Heart left ventricle (tissue), 16 donors: Measurements from ENCODE around the gene B4GALT5. TPM values are rescaled to one million over a fixed set of nuclear protein-coding genes. Genes with fewer than 3 reads are reported as not detected.

Experiments used
- ATAC-seq, 4 donors: fragments of 200-7000 bp; cut with Tn5 transposase; one replicate each; pipeline ENCODE4 v1.9.1; 2020 to 2022; ENCODE audit warnings: moderate library complexity in 4 of 4, mild to moderate bottlenecking in 3 of 4, moderate number of reproducible peaks in 1 of 4
- DNase-seq, 5 donors: peaks; one replicate each; pipeline ENCODE4 v3.0.0-alpha.2; 2020
- H3K27ac ChIP-seq, 12 donors: fragments of 200-600 bp; sonication (generic) in 4 of 12; one replicate each; pipeline versions ENCODE4 v1.5.0 to v1.8.0; 2016 to 2022; ENCODE audit warnings: mild to moderate bottlenecking in 2 of 12
- H3K27me3 ChIP-seq, 9 donors: fragments of 200-600 bp; sonication (generic) in 2 of 9; one replicate each; pipeline versions ENCODE4 v1.5.1 to v1.8.0; 2016 to 2022; ENCODE audit warnings: mild to moderate bottlenecking in 3 of 9
- H3K36me3 ChIP-seq, 9 donors: fragments of 200-600 bp; sonication (generic) in 2 of 9; one replicate each; pipeline versions ENCODE4 v1.5.0 to v1.8.0; 2018 to 2022; ENCODE audit warnings: mild to moderate bottlenecking in 2 of 9
- H3K4me1 ChIP-seq, 12 donors: fragments of 200-600 bp; sonication (generic) in 4 of 12; one replicate each; pipeline versions ENCODE4 v1.5.0 to v1.8.0; 2016 to 2022; ENCODE audit warnings: mild to moderate bottlenecking in 3 of 12
- H3K4me3 ChIP-seq, 12 donors: fragments of 200-600 bp; sonication (generic) in 4 of 12; one replicate each; pipeline versions ENCODE4 v1.5.0 to v1.8.0; 2017 to 2022; ENCODE audit warnings: mild to moderate bottlenecking in 9 of 12, moderate library complexity in 4 of 12
- H3K9me3 ChIP-seq, 12 donors: fragments of 200-600 bp; sonication (generic) in 4 of 12; one replicate each; pipeline versions ENCODE4 v1.5.0 to v1.8.0; 2016 to 2022; ENCODE audit warnings: mild to moderate bottlenecking in 1 of 12
- POLR2A ChIP-seq, 2 donors: fragments of 450-650 bp; IDR thresholded peaks; one replicate each; pipeline ENCODE4 v1.6.1; 2017; ENCODE audit warnings: antibody characterized with exemption in 2 of 2, mild to moderate bottlenecking in 2 of 2, moderate library complexity in 2 of 2
- WGBS, 4 donors: extraction: QIAGEN DNeasy Blood & Tissue Kit in 2 of 4; methylation state at CpG; one replicate each; pipeline versions ENCODE4 v1.1.5 to v1.1.7; 2013 to 2018; 5-methylcytosine and 5-hydroxymethylcytosine counted together
- intact Hi-C, 10 donors: fragments of 100-400 bp; cut with DNase I; formaldehyde crosslinking; loops; one replicate each; pipeline versions ENCODE4 v1.11.1 to v1.14.2; 2022
- polyA plus RNA-seq, 2 donors: library from polyadenylated mRNA; stranded (reverse); fragments of 200-250 nt; gene quantifications; one replicate each; pipeline ENCODE4 v1.2.3, GENCODE V29; 2013
- total RNA-seq, 9 donors: library from RNA; depleted of rRNA in 2 of 9; stranded (reverse); fragments of >200 nt in 2 of 9; fragmentation: NEBNext Ultra II Directional in 3 of 9; extraction: Animal tissue kit (Norgen Biotek cat#: 25700) in 3 of 9; gene quantifications; one replicate each; pipeline versions ENCODE4 v1.1.0 to v1.2.4, GENCODE V29; 2016 to 2023
- TF ChIP-seq, protein P1 (sequence below), 12 donors: fragments of 200-600 bp; sonication (generic) in 4 of 12; IDR thresholded peaks; one replicate each; pipeline versions ENCODE4 v1.5.0 to v1.8.0; 2018 to 2022; ENCODE audit warnings: antibody characterized with exemption in 12 of 12, mild to moderate bottlenecking in 5 of 12
- donor health status: ischemic (EF 13 %, LVEDD 7.1; RV severe dilation, severe dysfunction).
- donor health status: healthy with polysubstance abuse.
- donor health status: DM: no; HTN: yes; CAD: no.
- donor health status: DM: no; HTN: no; CAD: no.
- donor health status: ischemic (EF 25% LVEDD 6.9; RV normal size, moderate dysfunction).
- donor health status: ischemic (EF 25% LVEDD 5.7; RV mildly dilated, moderate dysfunction).
- donor health status: healthy.
- donor health status: DM: yes; HTN: yes; CAD: no.
- donor health status: ischemic (EF 35%, LVEDD 5.7; RV mildly dilated, moderate dysfunction).
- donor health status: nonischemic (EF 11% LVEDD 7.7; RV severe dilation, severe dysfunction).
- donor health status: DM: yes; HTN: yes; CAD: no.
- donor health status: PGD.
- donor health status: ischemic (EF 29% LVEDD 5.4; RV normal size, mild dysfunction).
- donor health status: nonischemic (EF 23%, LVEDD 6.1; RV moderate dilation, normal function).

B4GALT5 gene
- total and polyA plus RNA-seq, 11 donors, result 7.0 to 60.4 (median 29.3) TPM

- no peak overlapping the region for H3K4me3 ChIP-seq
- TF ChIP-seq POLR2A (IDR thresholded peaks at IDR 0.05), result no peak
- TF ChIP-seq, protein P1, sequence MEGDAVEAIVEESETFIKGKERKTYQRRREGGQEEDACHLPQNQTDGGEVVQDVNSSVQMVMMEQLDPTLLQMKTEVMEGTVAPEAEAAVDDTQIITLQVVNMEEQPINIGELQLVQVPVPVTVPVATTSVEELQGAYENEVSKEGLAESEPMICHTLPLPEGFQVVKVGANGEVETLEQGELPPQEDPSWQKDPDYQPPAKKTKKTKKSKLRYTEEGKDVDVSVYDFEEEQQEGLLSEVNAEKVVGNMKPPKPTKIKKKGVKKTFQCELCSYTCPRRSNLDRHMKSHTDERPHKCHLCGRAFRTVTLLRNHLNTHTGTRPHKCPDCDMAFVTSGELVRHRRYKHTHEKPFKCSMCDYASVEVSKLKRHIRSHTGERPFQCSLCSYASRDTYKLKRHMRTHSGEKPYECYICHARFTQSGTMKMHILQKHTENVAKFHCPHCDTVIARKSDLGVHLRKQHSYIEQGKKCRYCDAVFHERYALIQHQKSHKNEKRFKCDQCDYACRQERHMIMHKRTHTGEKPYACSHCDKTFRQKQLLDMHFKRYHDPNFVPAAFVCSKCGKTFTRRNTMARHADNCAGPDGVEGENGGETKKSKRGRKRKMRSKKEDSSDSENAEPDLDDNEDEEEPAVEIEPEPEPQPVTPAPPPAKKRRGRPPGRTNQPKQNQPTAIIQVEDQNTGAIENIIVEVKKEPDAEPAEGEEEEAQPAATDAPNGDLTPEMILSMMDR (IDR thresholded peaks at IDR 0.05), result no peak
- ATAC-seq, result no peak
- peaks cover 0 to 12% (median 0%) of the 10 kb centered on the region in 12 donors for H3K9me3 ChIP-seq
- H3K4me1 ChIP-seq, result peaks cover 0 to 43% (median 4%) of the 10 kb centered on the region in 12 donors
- intact Hi-C loops, result no loop called here
- H3K36me3 ChIP-seq, result peaks cover 0 to 52% (median 36%) of the 10 kb centered on the region in 9 donors
- no peak overlapping the region for H3K27ac ChIP-seq
- H3K27me3 ChIP-seq, result no peaks in the 10 kb centered on the region
- WGBS, 4 donors, result 95 to 97% (median 95%) methylated on average over 5 of the region's 5 CpGs
- DNase-seq, result no peak
Observed at GRCh38 chr20:49633023-49633422, 80.7 kb downstream of the B4GALT5 start.

DNA sequence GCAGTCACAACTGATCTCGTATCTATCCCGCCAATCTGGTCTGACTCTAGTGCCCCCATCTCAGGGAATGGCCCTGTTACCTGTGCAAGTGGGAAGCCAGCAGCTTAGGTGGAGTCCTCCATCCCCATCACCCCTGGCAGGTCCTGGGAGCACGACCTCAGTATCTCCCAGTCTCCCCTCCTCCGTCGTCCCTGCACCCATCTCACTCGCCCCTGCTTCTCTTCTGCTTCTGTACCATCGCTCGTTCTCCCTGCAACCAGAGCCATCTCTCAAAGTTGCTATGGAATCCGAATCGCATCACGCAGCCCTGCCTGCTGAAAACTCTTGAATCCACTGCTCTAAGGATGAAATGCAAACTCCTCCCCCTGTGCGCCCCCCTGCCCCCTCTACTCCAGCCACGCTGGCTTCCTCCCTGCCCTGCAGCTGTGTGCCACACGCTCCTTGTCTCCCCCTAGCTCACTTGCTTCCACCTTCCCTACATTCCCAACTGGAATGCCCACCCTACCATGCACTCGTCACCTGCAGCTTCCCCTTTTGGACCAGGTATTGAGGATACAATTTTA is 81.7 kb downstream of the B4GALT5 start:
- H3K27ac ChIP-seq, result no peak overlapping the region
- H3K36me3 ChIP-seq, result peaks cover 0 to 42% (median 30%) of the 10 kb centered on the region in 9 donors
- no peaks in the 10 kb centered on the region for H3K27me3 ChIP-seq
- TF ChIP-seq, protein P1 (IDR thresholded peaks at IDR 0.05), result no peak
- no peak for TF ChIP-seq POLR2A (IDR thresholded peaks at IDR 0.05)
- 89 to 93% (median 92%) methylated on average over 15 of the region's 15 CpGs for WGBS, 4 donors
- ATAC-seq (no peak), DNase-seq (no peak)
- intact Hi-C loops, result no loop called here
- H3K4me3 ChIP-seq, result no peak overlapping the region
- peaks cover 0 to 43% (median 4%) of the 10 kb centered on the region in 12 donors for H3K4me1 ChIP-seq
- peaks cover 0 to 12% (median 0%) of the 10 kb centered on the region in 12 donors for H3K9me3 ChIP-seq

DNA sequence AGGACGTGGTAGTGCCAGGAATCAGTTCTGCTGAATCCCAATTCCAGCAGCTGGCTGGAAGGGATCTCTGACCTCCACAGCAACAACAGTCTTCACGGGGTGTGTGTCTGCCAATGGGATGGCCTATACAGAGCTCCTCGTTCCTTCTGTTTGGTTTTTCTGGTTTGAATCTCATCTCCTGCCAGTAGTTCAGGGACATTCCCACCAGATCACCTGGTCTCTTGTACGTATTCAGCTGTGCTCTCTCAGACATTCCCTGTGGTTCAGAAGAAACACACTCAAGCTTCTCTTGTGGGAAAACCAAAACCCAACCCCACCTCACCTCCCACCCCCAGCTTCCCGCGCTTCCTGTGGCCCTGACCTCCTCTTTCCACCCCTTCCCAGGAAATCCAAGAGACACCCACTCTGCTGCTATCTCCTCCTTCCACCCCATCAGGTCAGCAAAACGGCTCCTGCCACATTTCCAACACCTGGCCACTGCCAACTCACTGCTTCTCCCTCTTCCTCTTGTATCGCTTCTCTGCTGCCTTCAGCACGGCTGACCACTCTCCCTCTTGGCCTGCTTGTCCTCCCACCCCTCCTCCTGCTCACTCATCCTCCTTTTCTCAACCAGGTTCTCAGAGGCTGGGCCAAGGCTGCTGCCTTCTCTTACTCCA is 82.5 kb downstream of the B4GALT5 start:
- 44 to 54% (median 53%) methylated on average over 9 of the region's 9 CpGs for WGBS, 4 donors
- H3K27me3 ChIP-seq, result no peaks in the 10 kb centered on the region
- peaks cover 0 to 12% (median 0%) of the 10 kb centered on the region in 12 donors for H3K9me3 ChIP-seq
- DNase-seq, result no peak
- peaks cover 0 to 47% (median 3%) of the 10 kb centered on the region in 12 donors for H3K4me1 ChIP-seq
- TF ChIP-seq POLR2A (IDR thresholded peaks at IDR 0.05), result no peak
- TF ChIP-seq, protein P1 (IDR thresholded peaks at IDR 0.05), result no peak
- peak overlapping the region in 4 of 12 donors; percentile 10 to 31 (median 16) for H3K27ac ChIP-seq
- H3K36me3 ChIP-seq, result peaks cover 0 to 34% (median 24%) of the 10 kb centered on the region in 9 donors
- intact Hi-C loops, result no loop called here
- ATAC-seq, result peak in 2 of 4 donors; percentile 23 to 27
- H3K4me3 ChIP-seq, result no peak overlapping the region

GRCh38 chr20:49630396-49630951 is 83.2 kb downstream of the B4GALT5 start:
- peaks cover 0 to 12% (median 0%) of the 10 kb centered on the region in 12 donors for H3K9me3 ChIP-seq
- ATAC-seq (no peak), DNase-seq (no peak)
- 72 to 81% (median 78%) methylated on average over 9 to 10 of the region's 10 CpGs for WGBS, 4 donors
- intact Hi-C loops, result no loop called here
- no peak for TF ChIP-seq POLR2A (IDR thresholded peaks at IDR 0.05)
- TF ChIP-seq, protein P1 (IDR thresholded peaks at IDR 0.05), result no peak
- H3K36me3 ChIP-seq, result peaks cover 0 to 27% (median 17%) of the 10 kb centered on the region in 9 donors
- no peaks in the 10 kb centered on the region for H3K27me3 ChIP-seq
- H3K4me1 ChIP-seq, result peaks cover 0 to 47% (median 5%) of the 10 kb centered on the region in 12 donors
- H3K27ac ChIP-seq, result peak overlapping the region in 3 of 12 donors; percentile 10 to 31 (median 20)
- no peak overlapping the region for H3K4me3 ChIP-seq
